PC-3 (cell line): ENCODE results near the gene IL1RAPL1.

Experiments used
- CTCF ChIP-seq: fragments of 300-600 bp; sonication (generic); conservative IDR thresholded peaks from 2 replicates; pipeline ENCODE4 v1.5.1; 2017; ENCODE audit warnings: antibody characterized with exemption, low read depth, mild to moderate bottlenecking, low read length
- EZH2 ChIP-seq: fragments of 300-600 bp; sonication (generic); IDR thresholded peaks from one replicate; pipeline ENCODE4 v1.6.1; 2017; ENCODE audit warnings: antibody characterized with exemption, mild to moderate bottlenecking, low read length; ENCODE audit not compliant: unreplicated experiment

GRCh38 chrX:28756647-28757046 is 169.4 kb downstream of the IL1RAPL1 start:
- TF ChIP-seq CTCF = no peak
- TF ChIP-seq EZH2 = no peak
